Retinal pigment epithelial cell (primary cell): ENCODE data around the gene FCHSD2.
"Not testable (repeated sequence)": the region's sequence is repeated elsewhere in the genome, so short reads cannot be mapped to it uniquely, and the experiment has no call there.

Experiments
- DNase-seq: peaks from one replicate; pipeline ENCODE4 v3.0.0-alpha.2; 2010; ENCODE audit warnings: low read depth
- H3K4me3 ChIP-seq: 2 replicates; pipeline ENCODE4 v1.5.1; 2011; ENCODE audit warnings: mild to moderate bottlenecking, low read length, control low read depth, moderate library complexity
- CTCF ChIP-seq: conservative IDR thresholded peaks from 2 replicates; pipeline ENCODE4 v1.5.1; 2011; ENCODE audit warnings: low read depth, low read length, control low read depth, inconsistent platforms

FCHSD2 gene

GRCh38 chr11:72912253-72912652 lies 229.9 kb downstream of the FCHSD2 start:
- no peak for DNase-seq
- no peak for TF ChIP-seq CTCF
- H3K4me3 ChIP-seq, result no peak overlapping the region

- H3K4me3 ChIP-seq, DNase-seq: not testable (repeated sequence)
These were observed 232.3 kb downstream of the FCHSD2 start for GRCh38 chr11:72909558-72910388.

GRCh38 chr11:72908032-72908676 lies 234.0 kb downstream of the FCHSD2 start:
- no peak for TF ChIP-seq CTCF
- no peak overlapping the region for H3K4me3 ChIP-seq
- no peak for DNase-seq

GRCh38 chr11:72904016-72904415 lies 238.1 kb downstream of the FCHSD2 start:
- H3K4me3 ChIP-seq, result no peak overlapping the region
- no peak for TF ChIP-seq CTCF

GRCh38 chr11:72901374-72901773 lies 240.7 kb downstream of the FCHSD2 start:
- no peak overlapping the region for H3K4me3 ChIP-seq
- TF ChIP-seq CTCF, result no peak
- DNase-seq, result no peak

More at GRCh38 chr11:72904016-72904415, 238.1 kb downstream of the FCHSD2 start:
- DNase-seq, result no peak

GRCh38 chr11:72900013-72900412 lies 242.1 kb downstream of the FCHSD2 start:
- DNase-seq, result no peak
- TF ChIP-seq CTCF, result no peak
- H3K4me3 ChIP-seq, result no peak overlapping the region

- no peak for TF ChIP-seq CTCF
- H3K4me3 ChIP-seq, result no peak overlapping the region
- DNase-seq, result no peak
These were observed 242.9 kb downstream of the FCHSD2 start for GRCh38 chr11:72899238-72899637.
